WTC11 (cell line): ENCODE measurements around the gene PHLDA2. TPM values are rescaled to one million over a fixed set of nuclear protein-coding genes. Genes with fewer than 3 reads are reported as not detected.

ENCODE experiments used
- ATAC-seq: fragments of 200-7000 bp; cut with Tn5 transposase; 2 replicates; pipeline ENCODE4 v1.10.0; 2021; ENCODE audit warnings: mild to moderate bottlenecking, moderate library complexity
- CTCF ChIA-PET: fragments of 300-600 bp; sonication (Branson Sonifier 250); formaldehyde crosslinking; loops from one replicate; lab custom pipeline; 2021; ENCODE audit warnings: antibody characterized with exemption; lab: Charles Lee
- POLR2A ChIA-PET: fragments of 350-600 bp; sonication (Branson Sonifier 250); formaldehyde crosslinking; loops from one replicate; lab custom pipeline; 2021; ENCODE audit warnings: antibody characterized with exemption; lab: Charles Lee
- DNase-seq: peaks from one replicate; pipeline ENCODE4 v3.0.0; 2021; ENCODE audit warnings: low spot score
- H3K27ac Mint-ChIP-seq: 2 replicates; pipeline ENCODE4 v1.8.0; 2021; ENCODE audit warnings: mixed read lengths
- H3K27me3 Mint-ChIP-seq: 2 replicates; pipeline ENCODE4 v1.8.0; 2021; ENCODE audit warnings: low read depth, mild to moderate bottlenecking, moderate library complexity, mixed read lengths
- H3K36me3 Mint-ChIP-seq: 2 replicates; pipeline ENCODE4 v1.8.0; 2021; ENCODE audit warnings: mixed read lengths
- H3K4me1 Mint-ChIP-seq: 2 replicates; pipeline ENCODE4 v1.8.0; 2022; ENCODE audit warnings: mixed read lengths
- H3K4me3 Mint-ChIP-seq: 2 replicates; pipeline ENCODE4 v1.8.0; 2021; ENCODE audit warnings: mild to moderate bottlenecking, moderate library complexity, mixed read lengths
- H3K9me3 Mint-ChIP-seq: 2 replicates; pipeline ENCODE4 v1.8.0; 2021; ENCODE audit warnings: mixed read lengths
- CDX4 ChIP-seq: fragments of 250-450 bp; sonication (Bioruptor Pico); IDR thresholded peaks from 2 replicates; pipeline ENCODE4 v1.9.0; 2021; ENCODE audit warnings: moderate library complexity, mild to moderate bottlenecking, inconsistent platforms, borderline replicate concordance
- EMX1 ChIP-seq: fragments of 250-450 bp; sonication (Bioruptor Pico); IDR thresholded peaks from 2 replicates; pipeline ENCODE4 v1.8.0; 2021; ENCODE audit warnings: mild to moderate bottlenecking
- JAZF1 ChIP-seq: fragments of 250-450 bp; sonication (Bioruptor Pico); IDR thresholded peaks from 2 replicates; pipeline ENCODE4 v1.9.0; 2021; ENCODE audit warnings: moderate library complexity, mild to moderate bottlenecking, inconsistent platforms
- NFATC4 ChIP-seq: fragments of 250-450 bp; sonication (Bioruptor Pico); IDR thresholded peaks from 2 replicates; pipeline ENCODE4 v1.9.0; 2021; ENCODE audit warnings: mild to moderate bottlenecking
- NFYB ChIP-seq: sonication (generic); formaldehyde crosslinking; conservative IDR thresholded peaks from 2 replicates; pipeline ENCODE4 v1.8.0; 2022; ENCODE audit warnings: low read depth, missing genetic modification reagents
- SMAD4 ChIP-seq: sonication (generic); formaldehyde crosslinking; IDR thresholded peaks from 2 replicates; pipeline ENCODE4 v1.8.0; 2022; ENCODE audit warnings: mild to moderate bottlenecking, missing genetic modification reagents
- SP1 ChIP-seq: sonication (generic); formaldehyde crosslinking; conservative IDR thresholded peaks from 2 replicates; pipeline ENCODE4 v1.8.1; 2022; ENCODE audit warnings: missing genetic modification reagents
- TP53 ChIP-seq: sonication (generic); formaldehyde crosslinking; IDR thresholded peaks from 2 replicates; pipeline ENCODE4 v1.8.1; 2023; ENCODE audit warnings: mild to moderate bottlenecking, missing genetic modification reagents
- ZNF121 ChIP-seq: sonication (generic); formaldehyde crosslinking; IDR thresholded peaks from 2 replicates; pipeline ENCODE4 v1.8.0; 2023; ENCODE audit warnings: missing genetic modification reagents
- ZNF138 ChIP-seq: sonication (generic); formaldehyde crosslinking; conservative IDR thresholded peaks from 2 replicates; pipeline ENCODE4 v1.8.1; 2022; ENCODE audit warnings: mild to moderate bottlenecking, moderate library complexity, missing genetic modification reagents
- ZNF219 ChIP-seq: sonication (generic); formaldehyde crosslinking; IDR thresholded peaks from 2 replicates; pipeline ENCODE4 v1.8.0; 2023; ENCODE audit warnings: missing genetic modification reagents, mild to moderate bottlenecking, borderline replicate concordance
- ZNF317 ChIP-seq: sonication (generic); formaldehyde crosslinking; IDR thresholded peaks from 2 replicates; pipeline ENCODE4 v1.8.1; 2023; ENCODE audit warnings: low read depth, mild to moderate bottlenecking, moderate library complexity, missing genetic modification reagents, borderline replicate concordance
- ZNF512 ChIP-seq: sonication (generic); formaldehyde crosslinking; IDR thresholded peaks from 2 replicates; pipeline ENCODE4 v1.8.1; 2022; ENCODE audit warnings: missing genetic modification reagents, borderline replicate concordance
- total RNA-seq: library from RNA; stranded (reverse); gene quantifications from 3 replicates; pipeline ENCODE4 v1.2.3, GENCODE V29; 2021
- TF ChIP-seq, protein P1 (sequence below): sonication (generic); formaldehyde crosslinking; IDR thresholded peaks from 2 replicates; pipeline ENCODE4 v1.8.0; 2022; ENCODE audit warnings: mild to moderate bottlenecking, missing genetic modification reagents
- TF ChIP-seq, protein P2 (sequence below): sonication (generic); formaldehyde crosslinking; IDR thresholded peaks from 2 replicates; pipeline ENCODE4 v1.8.0; 2022; ENCODE audit warnings: mild to moderate bottlenecking, missing genetic modification reagents
- TF ChIP-seq, protein P3 (sequence below): sonication (generic); formaldehyde crosslinking; IDR thresholded peaks from 2 replicates; pipeline ENCODE4 v1.8.0; 2023; ENCODE audit warnings: missing genetic modification reagents
- TF ChIP-seq, protein P4 (sequence below): fragments of 250-450 bp; sonication (Bioruptor Pico); IDR thresholded peaks from 2 replicates; pipeline ENCODE4 v1.9.0; 2021; ENCODE audit warnings: mild to moderate bottlenecking, borderline replicate concordance

Gene PHLDA2
- total RNA-seq, 1 experiment from 2014 or later: 9.6 TPM

GRCh38 chr11:2915473-2915872 is 13.7 kb downstream of the PHLDA2 start (continued):
- TF ChIP-seq ZNF512 (CRISPR knock-in tag): no peak
- no peak for TF ChIP-seq SP1 (CRISPR knock-in tag)
- no peak for TF ChIP-seq ZNF121 (CRISPR knock-in tag)
- TF ChIP-seq SMAD4: no peak

DNA sequence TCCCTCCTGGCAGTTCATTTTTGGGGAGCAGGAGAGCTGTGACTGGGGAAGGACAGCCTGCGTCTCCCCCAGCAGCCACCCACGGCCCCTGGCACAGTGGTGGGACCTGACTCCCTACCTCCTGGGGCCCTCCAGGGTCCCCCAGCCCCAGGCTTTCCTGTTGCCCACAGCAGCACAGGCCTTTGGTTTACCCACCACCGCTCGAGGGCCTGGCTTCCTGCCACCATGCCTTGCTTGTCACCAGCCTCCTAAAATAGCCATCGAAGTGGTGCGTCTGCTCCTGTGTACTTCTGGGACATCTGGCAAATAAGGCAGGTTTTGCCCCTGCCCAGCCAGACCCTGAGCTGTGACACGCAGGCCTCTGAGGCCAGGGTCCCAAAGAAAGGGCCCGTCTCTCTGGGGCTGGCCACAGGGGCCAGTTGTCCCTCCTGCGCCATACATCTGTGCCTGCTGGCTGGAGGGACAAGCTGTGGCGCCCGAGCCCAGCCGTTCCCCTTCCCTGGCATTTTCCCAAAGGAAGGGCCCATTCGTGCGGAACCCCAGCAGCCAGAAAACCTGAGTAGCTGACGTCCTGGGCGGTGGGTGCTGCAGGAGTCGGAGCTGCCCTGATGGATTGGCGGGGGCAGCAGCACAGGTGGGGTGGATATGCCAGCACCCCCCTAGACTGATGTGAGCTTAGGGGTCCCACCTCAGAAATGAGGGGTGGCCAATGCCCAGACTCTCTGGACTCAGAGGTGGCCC is 14.6 kb downstream of the PHLDA2 start:
- POLR2A ChIA-PET: no interaction called here
- ATAC-seq: no peak
- no peaks in the 10 kb centered on the region for H3K9me3 Mint-ChIP-seq

DNA sequence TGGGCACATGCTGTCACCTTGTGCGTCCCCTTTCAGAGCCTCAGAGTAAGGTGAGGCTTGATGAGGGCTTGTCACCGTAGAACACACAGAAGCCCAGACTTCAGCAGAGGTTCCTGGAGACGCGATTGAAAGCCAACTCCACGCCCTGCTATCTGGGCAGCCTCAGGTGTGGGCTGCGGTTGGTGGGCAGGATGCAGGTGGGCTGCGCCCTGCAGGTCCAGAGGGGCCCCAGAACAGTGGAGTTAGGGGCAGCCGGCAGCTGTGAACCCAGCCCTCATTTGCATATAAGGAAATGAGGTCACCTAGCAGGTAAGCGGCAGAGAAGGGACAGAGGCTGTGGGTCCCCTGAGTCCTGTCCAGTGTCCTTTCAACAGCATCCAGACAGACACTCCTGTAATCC is 15.4 kb downstream of the PHLDA2 start:
- no peaks in the 10 kb centered on the region for H3K36me3 Mint-ChIP-seq
- H3K9me3 Mint-ChIP-seq: no peaks in the 10 kb centered on the region
- ChIA-PET CTCF (interaction anchor here (1.2 kb wide), 1 partner anchor 381 kb away, joined by 4 read pairs; no protein-coding TSS in a partner anchor), POLR2A (no interaction called here)
- DNase-seq: no peak
- ATAC-seq: no peak
- H3K4me1 Mint-ChIP-seq: no peaks in the 10 kb centered on the region
- H3K4me3 Mint-ChIP-seq: no peak overlapping the region
- TF ChIP-seq SMAD4: no peak
- TF ChIP-seq ZNF138 (CRISPR knock-in tag): no peak
- TF ChIP-seq, protein P1, sequence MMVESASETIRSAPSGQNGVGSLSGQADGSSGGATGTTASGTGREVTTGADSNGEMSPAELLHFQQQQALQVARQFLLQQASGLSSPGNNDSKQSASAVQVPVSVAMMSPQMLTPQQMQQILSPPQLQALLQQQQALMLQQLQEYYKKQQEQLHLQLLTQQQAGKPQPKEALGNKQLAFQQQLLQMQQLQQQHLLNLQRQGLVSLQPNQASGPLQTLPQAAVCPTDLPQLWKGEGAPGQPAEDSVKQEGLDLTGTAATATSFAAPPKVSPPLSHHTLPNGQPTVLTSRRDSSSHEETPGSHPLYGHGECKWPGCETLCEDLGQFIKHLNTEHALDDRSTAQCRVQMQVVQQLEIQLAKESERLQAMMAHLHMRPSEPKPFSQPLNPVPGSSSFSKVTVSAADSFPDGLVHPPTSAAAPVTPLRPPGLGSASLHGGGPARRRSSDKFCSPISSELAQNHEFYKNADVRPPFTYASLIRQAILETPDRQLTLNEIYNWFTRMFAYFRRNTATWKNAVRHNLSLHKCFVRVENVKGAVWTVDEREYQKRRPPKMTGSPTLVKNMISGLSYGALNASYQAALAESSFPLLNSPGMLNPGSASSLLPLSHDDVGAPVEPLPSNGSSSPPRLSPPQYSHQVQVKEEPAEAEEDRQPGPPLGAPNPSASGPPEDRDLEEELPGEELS: no peak
- TF ChIP-seq CDX4 (CRISPR knock-in tag): no peak
- no peak for TF ChIP-seq NFYB (CRISPR knock-in tag)
- TF ChIP-seq, protein P2, sequence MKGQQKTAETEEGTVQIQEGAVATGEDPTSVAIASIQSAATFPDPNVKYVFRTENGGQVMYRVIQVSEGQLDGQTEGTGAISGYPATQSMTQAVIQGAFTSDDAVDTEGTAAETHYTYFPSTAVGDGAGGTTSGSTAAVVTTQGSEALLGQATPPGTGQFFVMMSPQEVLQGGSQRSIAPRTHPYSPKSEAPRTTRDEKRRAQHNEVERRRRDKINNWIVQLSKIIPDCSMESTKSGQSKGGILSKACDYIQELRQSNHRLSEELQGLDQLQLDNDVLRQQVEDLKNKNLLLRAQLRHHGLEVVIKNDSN: no peak
- TF ChIP-seq, protein P3, sequence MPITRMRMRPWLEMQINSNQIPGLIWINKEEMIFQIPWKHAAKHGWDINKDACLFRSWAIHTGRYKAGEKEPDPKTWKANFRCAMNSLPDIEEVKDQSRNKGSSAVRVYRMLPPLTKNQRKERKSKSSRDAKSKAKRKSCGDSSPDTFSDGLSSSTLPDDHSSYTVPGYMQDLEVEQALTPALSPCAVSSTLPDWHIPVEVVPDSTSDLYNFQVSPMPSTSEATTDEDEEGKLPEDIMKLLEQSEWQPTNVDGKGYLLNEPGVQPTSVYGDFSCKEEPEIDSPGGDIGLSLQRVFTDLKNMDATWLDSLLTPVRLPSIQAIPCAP (CRISPR knock-in tag): no peak
- TF ChIP-seq, protein P4, sequence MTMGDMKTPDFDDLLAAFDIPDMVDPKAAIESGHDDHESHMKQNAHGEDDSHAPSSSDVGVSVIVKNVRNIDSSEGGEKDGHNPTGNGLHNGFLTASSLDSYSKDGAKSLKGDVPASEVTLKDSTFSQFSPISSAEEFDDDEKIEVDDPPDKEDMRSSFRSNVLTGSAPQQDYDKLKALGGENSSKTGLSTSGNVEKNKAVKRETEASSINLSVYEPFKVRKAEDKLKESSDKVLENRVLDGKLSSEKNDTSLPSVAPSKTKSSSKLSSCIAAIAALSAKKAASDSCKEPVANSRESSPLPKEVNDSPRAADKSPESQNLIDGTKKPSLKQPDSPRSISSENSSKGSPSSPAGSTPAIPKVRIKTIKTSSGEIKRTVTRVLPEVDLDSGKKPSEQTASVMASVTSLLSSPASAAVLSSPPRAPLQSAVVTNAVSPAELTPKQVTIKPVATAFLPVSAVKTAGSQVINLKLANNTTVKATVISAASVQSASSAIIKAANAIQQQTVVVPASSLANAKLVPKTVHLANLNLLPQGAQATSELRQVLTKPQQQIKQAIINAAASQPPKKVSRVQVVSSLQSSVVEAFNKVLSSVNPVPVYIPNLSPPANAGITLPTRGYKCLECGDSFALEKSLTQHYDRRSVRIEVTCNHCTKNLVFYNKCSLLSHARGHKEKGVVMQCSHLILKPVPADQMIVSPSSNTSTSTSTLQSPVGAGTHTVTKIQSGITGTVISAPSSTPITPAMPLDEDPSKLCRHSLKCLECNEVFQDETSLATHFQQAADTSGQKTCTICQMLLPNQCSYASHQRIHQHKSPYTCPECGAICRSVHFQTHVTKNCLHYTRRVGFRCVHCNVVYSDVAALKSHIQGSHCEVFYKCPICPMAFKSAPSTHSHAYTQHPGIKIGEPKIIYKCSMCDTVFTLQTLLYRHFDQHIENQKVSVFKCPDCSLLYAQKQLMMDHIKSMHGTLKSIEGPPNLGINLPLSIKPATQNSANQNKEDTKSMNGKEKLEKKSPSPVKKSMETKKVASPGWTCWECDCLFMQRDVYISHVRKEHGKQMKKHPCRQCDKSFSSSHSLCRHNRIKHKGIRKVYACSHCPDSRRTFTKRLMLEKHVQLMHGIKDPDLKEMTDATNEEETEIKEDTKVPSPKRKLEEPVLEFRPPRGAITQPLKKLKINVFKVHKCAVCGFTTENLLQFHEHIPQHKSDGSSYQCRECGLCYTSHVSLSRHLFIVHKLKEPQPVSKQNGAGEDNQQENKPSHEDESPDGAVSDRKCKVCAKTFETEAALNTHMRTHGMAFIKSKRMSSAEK (CRISPR knock-in tag): no peak
- TF ChIP-seq ZNF317 (CRISPR knock-in tag): no peak
- no peak for TF ChIP-seq NFATC4
- no peak for TF ChIP-seq ZNF219 (CRISPR knock-in tag)
- TF ChIP-seq EMX1 (CRISPR knock-in tag): no peak
- no peak overlapping the region for H3K27ac Mint-ChIP-seq
- peaks cover 10% of the 10 kb centered on the region for H3K27me3 Mint-ChIP-seq

More for the DNA sequence above, 14.6 kb downstream of the PHLDA2 start:
- no peak for TF ChIP-seq JAZF1 (CRISPR knock-in tag)
- no peak for TF ChIP-seq TP53 (CRISPR knock-in tag)
- TF ChIP-seq NFATC4: no peak
- TF ChIP-seq, all 79 proteins: peak for 0
- Mint-ChIP-seq H3K4me1 (no peaks in the 10 kb centered on the region), H3K36me3 (no peaks in the 10 kb centered on the region), H3K27ac (no peak overlapping the region), H3K27me3 (peaks cover 9% of the 10 kb centered on the region), H3K4me3 (no peak overlapping the region)
- CTCF ChIA-PET: interaction anchor here (2.7 kb wide), 1 partner anchor 22 kb away, joined by 12 read pairs; no protein-coding TSS in a partner anchor
- DNase-seq: no peak
